Stomach (tissue), 4 donors: ENCODE results near the gene DUSP7.

Experiments
- POLR2A ChIP-seq, 4 donors: fragments of 450-650 bp; IDR thresholded peaks; one replicate each; pipeline ENCODE4 v1.6.1; 2016; ENCODE audit warnings: antibody characterized with exemption in 4 of 4, control low read depth in 2 of 4, mild to moderate bottlenecking in 1 of 4, moderate library complexity in 1 of 4
- POLR2AphosphoS5 ChIP-seq, 3 donors: sonication (generic); formaldehyde crosslinking; IDR thresholded peaks; one replicate each; pipeline ENCODE4 v1.6.1; 2016; ENCODE audit warnings: antibody characterized with exemption in 3 of 3
- TF ChIP-seq, protein P1 (sequence below), 7 experiments: fragments of 450-650 bp in 4 of 7; fragments of 200-600 bp in 3 of 7; sonication (generic) in 3 of 7; IDR thresholded peaks; one replicate each; pipeline ENCODE4 v1.5.1; 2016 to 2019; ENCODE audit warnings: antibody characterized with exemption in 7 of 7, control low read depth in 2 of 7, mild to moderate bottlenecking in 1 of 7

DNA sequence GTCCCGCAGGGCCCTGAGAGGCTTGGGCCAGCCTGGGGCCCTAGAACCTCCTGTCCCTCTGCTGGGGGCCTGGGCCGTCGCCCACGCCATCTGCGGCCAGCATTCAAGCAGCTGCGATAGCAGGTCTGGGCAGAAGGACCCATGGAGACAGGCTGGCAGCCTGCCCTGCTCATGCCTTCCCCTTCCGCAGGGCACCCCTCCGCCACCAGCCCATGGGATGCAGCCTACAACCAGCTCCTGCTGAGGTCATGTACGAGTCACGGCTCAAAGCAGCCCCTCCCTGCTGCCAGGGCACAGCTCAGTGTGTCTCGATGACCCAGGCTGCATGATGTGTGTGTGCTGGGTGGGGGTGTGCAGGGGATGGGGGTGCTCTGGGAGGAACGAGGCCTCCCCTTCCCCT, 27.8 kb downstream of the DUSP7 start:
- TF ChIP-seq, protein P1, sequence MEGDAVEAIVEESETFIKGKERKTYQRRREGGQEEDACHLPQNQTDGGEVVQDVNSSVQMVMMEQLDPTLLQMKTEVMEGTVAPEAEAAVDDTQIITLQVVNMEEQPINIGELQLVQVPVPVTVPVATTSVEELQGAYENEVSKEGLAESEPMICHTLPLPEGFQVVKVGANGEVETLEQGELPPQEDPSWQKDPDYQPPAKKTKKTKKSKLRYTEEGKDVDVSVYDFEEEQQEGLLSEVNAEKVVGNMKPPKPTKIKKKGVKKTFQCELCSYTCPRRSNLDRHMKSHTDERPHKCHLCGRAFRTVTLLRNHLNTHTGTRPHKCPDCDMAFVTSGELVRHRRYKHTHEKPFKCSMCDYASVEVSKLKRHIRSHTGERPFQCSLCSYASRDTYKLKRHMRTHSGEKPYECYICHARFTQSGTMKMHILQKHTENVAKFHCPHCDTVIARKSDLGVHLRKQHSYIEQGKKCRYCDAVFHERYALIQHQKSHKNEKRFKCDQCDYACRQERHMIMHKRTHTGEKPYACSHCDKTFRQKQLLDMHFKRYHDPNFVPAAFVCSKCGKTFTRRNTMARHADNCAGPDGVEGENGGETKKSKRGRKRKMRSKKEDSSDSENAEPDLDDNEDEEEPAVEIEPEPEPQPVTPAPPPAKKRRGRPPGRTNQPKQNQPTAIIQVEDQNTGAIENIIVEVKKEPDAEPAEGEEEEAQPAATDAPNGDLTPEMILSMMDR (IDR thresholded peaks at IDR 0.05) = no peak
- TF ChIP-seq POLR2A (IDR thresholded peaks at IDR 0.05) (no peak), POLR2AphosphoS5 (IDR thresholded peaks at IDR 0.05) (no peak)
